Activated CD8-positive, alpha-beta T cell treated with anti-CD3 and anti-CD28 coated beads, Interleukin-2, amount 10 ng/mL, durations not matched to agents 7 days and 5 days (primary cell): ENCODE measurements around the gene IRAK3. TPM values are rescaled to one million over a fixed set of nuclear protein-coding genes. Genes with fewer than 3 reads are reported as not detected.
"Not testable (repeated sequence)": the region's sequence is repeated elsewhere in the genome, so short reads cannot be mapped to it uniquely, and the experiment has no call there.

Source experiments
- ATAC-seq: fragments of 150-1000 bp; cut with Tn5 transposase; one replicate; pipeline ENCODE4 v1.10.0; 2021; ENCODE audit warnings: moderate library complexity
- CTCF ChIA-PET: fragments of 350-600 bp; sonication (Branson Sonifier 250); formaldehyde crosslinking; loops from one replicate; lab custom pipeline; 2021; ENCODE audit warnings: antibody characterized with exemption; lab: Charles Lee
- POLR2A ChIA-PET: fragments of 350-600 bp; sonication (Branson Sonifier 250); formaldehyde crosslinking; loops from one replicate; lab custom pipeline; 2021; ENCODE audit warnings: antibody characterized with exemption; lab: Charles Lee
- DNase-seq: peaks from one replicate; pipeline ENCODE4 v3.0.0-alpha.2; 2020
- H3K27ac Mint-ChIP-seq: one replicate; pipeline ENCODE4 v1.8.0; 2021; ENCODE audit warnings: mild to moderate bottlenecking, mixed read lengths
- H3K27me3 Mint-ChIP-seq: one replicate; pipeline ENCODE4 v1.8.0; 2021; ENCODE audit warnings: low read depth, mixed read lengths
- H3K36me3 Mint-ChIP-seq: one replicate; pipeline ENCODE4 v1.8.0; 2021; ENCODE audit warnings: low read depth, mixed read lengths
- H3K4me1 Mint-ChIP-seq: one replicate; pipeline ENCODE4 v1.8.0; 2021; ENCODE audit warnings: low read depth, mixed read lengths
- H3K4me3 Mint-ChIP-seq: one replicate; pipeline ENCODE4 v1.8.0; 2021; ENCODE audit warnings: mild to moderate bottlenecking, mixed read lengths
- H3K9me3 Mint-ChIP-seq: one replicate; pipeline ENCODE4 v1.8.0; 2022; ENCODE audit warnings: mixed read lengths; ENCODE audit not compliant: insufficient read depth
- total RNA-seq, 2 experiments: library from RNA; stranded (reverse); gene quantifications; one replicate each; pipeline ENCODE4 v1.2.3, GENCODE V29; 2021

Gene IRAK3
- total RNA-seq, 2 experiments from 2014 or later = 0.05 to 0.40 TPM

- H3K27me3 Mint-ChIP-seq = peaks cover 14% of the 10 kb centered on the region
- DNase-seq (no peak), ATAC-seq (no peak)
- no peak overlapping the region for H3K4me3 Mint-ChIP-seq
- no peaks in the 10 kb centered on the region for H3K9me3 Mint-ChIP-seq
- H3K4me1 Mint-ChIP-seq = no peaks in the 10 kb centered on the region
- no peaks in the 10 kb centered on the region for H3K36me3 Mint-ChIP-seq
- H3K27ac Mint-ChIP-seq = no peak overlapping the region
- ChIA-PET POLR2A (interaction anchor here (1.2 kb wide), 1 partner anchor 60 kb away, joined by 4 read pairs; no protein-coding TSS in a partner anchor), CTCF (interaction anchor here (1.1 kb wide), 1 partner anchor 52 kb away, joined by 3 read pairs; no protein-coding TSS in a partner anchor)
Measured at GRCh38 chr12:66228462-66228861, 39.4 kb downstream of the IRAK3 start.

DNA sequence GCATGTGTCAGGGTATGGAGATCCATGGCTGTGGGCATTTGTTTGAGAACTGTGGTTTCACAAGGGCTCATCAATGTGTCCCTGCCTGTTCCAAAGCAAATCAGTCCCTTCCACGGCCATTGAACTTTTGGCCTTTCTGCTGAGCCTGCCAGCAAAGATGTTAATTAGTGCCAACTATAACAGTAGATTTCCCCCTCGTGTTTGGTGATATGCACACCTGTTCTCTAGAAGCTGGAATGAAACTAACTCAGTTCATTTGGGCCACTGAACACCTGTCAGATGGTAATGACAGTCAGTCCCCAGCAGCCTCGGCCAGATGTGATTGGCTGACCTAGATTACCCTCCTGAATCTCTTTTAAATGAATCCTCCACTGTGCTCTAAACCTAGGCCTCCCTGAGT is 43.2 kb downstream of the IRAK3 start:
- H3K4me1 Mint-ChIP-seq = peaks cover 7% of the 10 kb centered on the region
- CTCF ChIA-PET = no interaction called here
- POLR2A ChIA-PET = no interaction called here

DNA sequence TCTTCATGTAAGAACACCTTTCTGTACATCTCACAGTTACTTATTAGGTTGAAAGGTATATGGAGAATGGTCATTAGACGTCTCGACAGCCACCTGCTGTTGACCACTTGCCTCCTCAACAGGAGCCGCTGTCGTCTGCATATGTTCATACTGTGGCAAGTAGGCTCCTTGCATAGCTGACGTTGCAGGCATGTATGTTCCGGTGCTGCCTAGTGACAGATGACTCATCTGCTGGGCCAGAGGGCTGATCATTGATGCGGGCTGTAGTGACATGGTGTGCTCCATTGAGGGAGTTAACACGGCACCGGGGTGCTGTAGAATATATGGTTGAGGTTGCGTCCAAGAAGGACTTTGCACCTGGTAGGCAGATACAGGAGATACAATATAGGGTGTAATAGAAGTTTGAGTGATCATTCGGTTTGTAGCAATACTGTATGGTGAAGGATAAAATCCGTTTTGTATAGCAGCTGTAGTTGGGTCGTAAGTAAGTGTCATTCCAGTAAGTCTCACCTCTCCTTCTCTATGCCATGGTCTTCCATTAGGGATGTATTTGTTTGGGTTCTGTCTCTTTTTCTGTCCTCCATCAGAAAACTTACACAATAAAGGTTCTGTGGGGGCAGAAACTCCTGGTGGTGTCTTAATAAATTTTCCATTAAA is 45.2 kb downstream of the IRAK3 start:
- H3K27me3 Mint-ChIP-seq = peaks cover 39% of the 10 kb centered on the region
- H3K4me1 Mint-ChIP-seq, H3K27ac Mint-ChIP-seq, POLR2A ChIA-PET, ATAC-seq, DNase-seq, H3K36me3 Mint-ChIP-seq, H3K9me3 Mint-ChIP-seq, H3K4me3 Mint-ChIP-seq: not testable (repeated sequence)
- CTCF ChIA-PET = interaction anchor here (1.0 kb wide), 1 partner anchor 175 kb away, joined by 3 read pairs; no protein-coding TSS in a partner anchor

More for the DNA sequence above, 43.2 kb downstream of the IRAK3 start:
- Mint-ChIP-seq H3K27me3 (peaks cover 31% of the 10 kb centered on the region), H3K9me3 (no peaks in the 10 kb centered on the region), H3K36me3 (no peaks in the 10 kb centered on the region), H3K4me3 (no peak overlapping the region), H3K27ac (no peak overlapping the region)
- ATAC-seq (no peak), DNase-seq (no peak)

DNA sequence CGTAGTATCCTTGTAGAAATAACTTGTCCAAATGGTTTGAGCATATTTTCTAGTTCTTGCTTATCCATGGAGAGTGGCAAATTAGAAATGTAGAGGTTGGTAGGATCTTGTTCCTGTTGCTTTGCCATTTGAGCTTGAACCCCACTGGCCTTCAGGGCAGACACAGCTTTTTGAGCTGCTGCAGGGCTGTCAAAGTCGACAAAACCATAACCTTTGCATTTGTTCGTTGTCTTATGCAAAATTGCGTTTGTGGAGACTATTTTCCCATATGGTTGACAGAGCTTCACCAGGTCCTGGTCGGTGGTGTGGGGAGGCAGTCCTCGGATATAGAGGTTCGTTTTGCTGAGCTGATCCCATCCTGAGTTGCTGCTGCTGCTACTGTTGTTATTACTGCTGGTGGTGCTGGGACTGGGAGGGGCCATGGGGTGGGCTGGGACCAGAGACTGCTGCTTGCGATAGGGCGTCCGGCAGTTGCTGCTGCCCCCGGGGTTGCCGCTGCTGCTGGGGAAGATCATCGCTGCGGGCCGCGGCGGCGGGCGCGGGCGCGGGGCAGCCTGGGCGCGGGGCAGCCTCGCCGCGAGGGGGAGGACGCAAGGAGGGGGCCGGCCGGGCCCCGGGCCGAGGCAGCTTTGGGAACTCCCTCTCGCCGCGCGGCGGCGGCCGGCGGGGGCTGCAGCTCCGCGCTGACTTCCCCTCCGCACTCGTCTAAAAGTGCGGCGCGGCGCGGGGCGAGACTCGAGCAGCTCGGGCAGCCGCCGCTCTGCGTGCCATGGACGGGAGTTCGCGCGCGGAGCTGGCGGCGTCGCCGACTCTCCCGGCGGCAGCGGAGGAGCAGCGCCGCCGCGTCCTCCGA is 46.0 kb downstream of the IRAK3 start:
- not testable (repeated sequence) for H3K9me3 Mint-ChIP-seq, H3K27ac Mint-ChIP-seq, H3K4me1 Mint-ChIP-seq, H3K36me3 Mint-ChIP-seq
- peaks cover 38% of the 10 kb centered on the region for H3K27me3 Mint-ChIP-seq
- POLR2A ChIA-PET = interaction anchor here (1.1 kb wide), 1 partner anchor 66 kb away, joined by 6 read pairs; no protein-coding TSS in a partner anchor
- peak; percentile 46 for DNase-seq
- peak overlapping the region; percentile 61 for H3K4me3 Mint-ChIP-seq
- CTCF ChIA-PET = interaction anchor here (0.6 to 1.9 kb wide), 9 partner anchors 12 to 174 kb away, joined by 3 to 9 read pairs (median 3); no protein-coding TSS in a partner anchor
- peak; percentile 89 for ATAC-seq

- DNase-seq (no peak), ATAC-seq (no peak)
- Mint-ChIP-seq H3K27ac (no peak overlapping the region), H3K4me3 (peak overlapping the region; percentile 46), H3K36me3 (no peaks in the 10 kb centered on the region), H3K9me3 (no peaks in the 10 kb centered on the region), H3K4me1 (peaks cover 7% of the 10 kb centered on the region), H3K27me3 (peaks cover 37% of the 10 kb centered on the region)
- CTCF ChIA-PET = interaction anchor here (0.6 to 1.9 kb wide), 8 partner anchors 11 to 145 kb away, joined by 3 to 9 read pairs (median 3); no protein-coding TSS in a partner anchor
- POLR2A ChIA-PET = interaction anchor here (1.1 kb wide), 1 partner anchor 67 kb away, joined by 6 read pairs; no protein-coding TSS in a partner anchor
Measured at GRCh38 chr12:66235626-66236281, 46.7 kb downstream of the IRAK3 start.

GRCh38 chr12:66236282-66236675 is 47.3 kb downstream of the IRAK3 start:
- DNase-seq, H3K27ac Mint-ChIP-seq, H3K9me3 Mint-ChIP-seq, H3K4me1 Mint-ChIP-seq, POLR2A ChIA-PET, ATAC-seq, H3K36me3 Mint-ChIP-seq: not testable (repeated sequence)
- CTCF ChIA-PET = interaction anchor here (1.0 to 1.9 kb wide), 5 partner anchors 11 to 144 kb away, joined by 3 to 9 read pairs (median 4); no protein-coding TSS in a partner anchor
- peaks cover 37% of the 10 kb centered on the region for H3K27me3 Mint-ChIP-seq
- H3K4me3 Mint-ChIP-seq = peak overlapping the region; percentile 46

DNA sequence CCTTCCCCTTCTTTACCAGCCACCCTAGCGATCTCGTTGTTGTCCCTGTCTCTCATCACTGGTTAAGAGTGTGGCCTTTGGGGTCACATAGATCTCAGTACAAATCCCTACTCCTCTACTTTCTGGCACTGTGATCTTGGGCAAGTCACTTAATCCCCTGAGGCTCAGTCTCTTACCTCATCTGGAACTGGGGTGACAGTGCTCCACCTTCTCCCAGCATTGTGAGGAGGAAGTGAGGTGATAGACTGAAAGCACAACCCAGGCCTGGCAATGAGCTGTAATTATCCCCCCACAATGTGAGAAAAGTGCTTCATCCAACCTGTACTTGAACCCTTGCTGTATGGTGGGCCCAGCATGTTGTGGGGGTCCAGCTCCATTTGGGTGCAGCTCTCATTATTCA is 48.0 kb downstream of the IRAK3 start:
- Mint-ChIP-seq H3K36me3 (no peaks in the 10 kb centered on the region), H3K4me3 (no peak overlapping the region), H3K27me3 (peaks cover 33% of the 10 kb centered on the region), H3K9me3 (no peaks in the 10 kb centered on the region), H3K4me1 (peaks cover 7% of the 10 kb centered on the region), H3K27ac (no peak overlapping the region)
- POLR2A ChIA-PET = no interaction called here
- CTCF ChIA-PET = no interaction called here
- DNase-seq = no peak
- no peak for ATAC-seq

- no peak overlapping the region for H3K27ac Mint-ChIP-seq
- POLR2A ChIA-PET = no interaction called here
- CTCF ChIA-PET = interaction anchor here (1.4 kb wide), 1 partner anchor 69 kb away, joined by 3 read pairs; no protein-coding TSS in a partner anchor
- H3K4me1 Mint-ChIP-seq = peaks cover 7% of the 10 kb centered on the region
- H3K9me3 Mint-ChIP-seq = no peaks in the 10 kb centered on the region
- no peak overlapping the region for H3K4me3 Mint-ChIP-seq
- no peak for DNase-seq
- H3K36me3 Mint-ChIP-seq = no peaks in the 10 kb centered on the region
- peaks cover 33% of the 10 kb centered on the region for H3K27me3 Mint-ChIP-seq
- ATAC-seq = no peak
Measured at GRCh38 chr12:66237505-66238175, 48.6 kb downstream of the IRAK3 start.

DNA sequence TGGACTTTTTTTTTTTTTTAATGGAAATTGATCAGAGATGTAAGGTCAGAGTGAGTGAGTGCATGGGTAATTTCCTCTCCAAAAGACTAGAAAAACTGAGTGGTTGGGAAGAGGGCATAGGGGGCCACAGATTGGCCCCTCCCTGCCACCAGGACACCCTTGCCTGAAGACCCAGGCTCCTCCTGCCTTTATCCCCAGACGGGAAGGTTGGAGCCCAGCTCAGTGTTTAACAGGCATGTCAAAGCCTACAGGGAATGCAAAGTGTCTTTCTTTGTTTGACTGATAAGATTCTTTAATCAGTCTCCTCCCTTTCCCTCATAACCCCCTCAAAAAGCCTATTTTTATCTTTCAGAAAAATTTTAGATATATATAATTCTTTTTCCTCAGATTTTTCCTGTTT is 50.3 kb downstream of the IRAK3 start:
- Mint-ChIP-seq H3K9me3 (no peaks in the 10 kb centered on the region), H3K27ac (no peak overlapping the region), H3K36me3 (no peaks in the 10 kb centered on the region), H3K4me3 (no peak overlapping the region), H3K27me3 (peaks cover 27% of the 10 kb centered on the region), H3K4me1 (peaks cover 7% of the 10 kb centered on the region)
- DNase-seq (no peak), ATAC-seq (no peak)
- ChIA-PET CTCF (no interaction called here), POLR2A (interaction anchor here (1.3 kb wide), 1 partner anchor 70 kb away, joined by 3 read pairs; no protein-coding TSS in a partner anchor)

- no peak overlapping the region for H3K27ac Mint-ChIP-seq
Measured at GRCh38 chr12:66240096-66240820, 51.2 kb downstream of the IRAK3 start.

More at GRCh38 chr12:66240096-66240820, 51.2 kb downstream of the IRAK3 start:
- POLR2A ChIA-PET = no interaction called here
- no peak for DNase-seq
- ATAC-seq = no peak
- CTCF ChIA-PET = no interaction called here
- H3K36me3 Mint-ChIP-seq = no peaks in the 10 kb centered on the region
- peaks cover 19% of the 10 kb centered on the region for H3K27me3 Mint-ChIP-seq
- no peak overlapping the region for H3K4me3 Mint-ChIP-seq
- peaks cover 3% of the 10 kb centered on the region for H3K4me1 Mint-ChIP-seq
- H3K9me3 Mint-ChIP-seq = no peaks in the 10 kb centered on the region
